Stimulated activated CD4-positive, alpha-beta T cell treated with anti-CD3 and anti-CD28 coated beads, Interleukin-4, amount 100 ng/mL, for 48 hours (primary cell): ENCODE data around the gene MYH11.
"Not testable (repeated sequence)": the region's sequence is repeated elsewhere in the genome, so short reads cannot be mapped to it uniquely, and the experiment has no call there.

Experiments used
- DNase-seq, 2 donors: peaks; one replicate each; pipeline ENCODE4 v3.0.0-alpha.2; 2020; ENCODE audit warnings: low read depth in 2 of 2

MYH11 gene

GRCh38 chr16:15809297-15809696, 47.5 kb downstream of the MYH11 start:
- DNase-seq: not testable (repeated sequence)

DNA sequence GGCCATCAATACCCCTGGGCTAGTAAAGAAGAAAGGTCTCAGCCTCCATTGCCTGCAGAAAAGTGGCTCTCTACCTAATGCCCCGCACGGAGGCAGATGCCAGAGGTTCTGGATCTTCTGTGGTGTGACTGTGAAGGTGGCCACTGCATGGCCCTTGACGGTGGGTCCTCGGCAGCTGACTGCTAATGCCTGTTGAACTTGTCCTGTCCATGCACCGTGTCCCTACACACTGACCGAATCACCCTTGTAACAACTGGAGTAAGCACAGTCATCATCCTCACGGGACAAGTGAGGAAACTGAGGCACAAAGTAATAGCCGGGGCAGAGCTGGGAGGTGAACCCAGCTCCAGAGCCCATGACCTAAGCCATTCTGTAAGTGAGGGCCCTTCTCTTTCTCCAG, 48.8 kb downstream of the MYH11 start:
- DNase-seq: no peak

- DNase-seq: no peak
These were observed 49.2 kb downstream of the MYH11 start for GRCh38 chr16:15807603-15808009.

GRCh38 chr16:15803618-15804017, 53.2 kb downstream of the MYH11 start:
- DNase-seq: no peak

GRCh38 chr16:15799851-15800495, 56.9 kb downstream of the MYH11 start:
- no peak for DNase-seq

DNA sequence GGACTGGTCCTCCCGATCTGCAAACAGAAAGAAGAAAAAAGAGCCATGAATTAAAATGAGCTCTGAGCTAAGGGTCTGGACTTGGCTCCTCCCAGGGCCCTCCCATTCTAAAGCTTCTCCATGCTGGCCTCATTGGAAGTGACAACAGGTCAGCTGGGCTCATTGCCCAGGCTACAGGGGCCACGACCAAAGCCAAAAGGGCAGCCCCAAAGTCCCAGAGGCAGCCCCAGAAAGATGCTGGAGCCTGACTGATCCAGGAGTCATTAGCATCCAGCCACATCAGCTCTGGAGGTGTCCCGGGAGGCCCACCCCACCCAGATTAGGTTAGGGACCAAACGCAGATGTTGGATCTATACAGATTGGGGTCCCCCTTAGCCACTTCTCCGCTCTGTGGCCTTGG, 58.2 kb downstream of the MYH11 start:
- DNase-seq: no peak

DNA sequence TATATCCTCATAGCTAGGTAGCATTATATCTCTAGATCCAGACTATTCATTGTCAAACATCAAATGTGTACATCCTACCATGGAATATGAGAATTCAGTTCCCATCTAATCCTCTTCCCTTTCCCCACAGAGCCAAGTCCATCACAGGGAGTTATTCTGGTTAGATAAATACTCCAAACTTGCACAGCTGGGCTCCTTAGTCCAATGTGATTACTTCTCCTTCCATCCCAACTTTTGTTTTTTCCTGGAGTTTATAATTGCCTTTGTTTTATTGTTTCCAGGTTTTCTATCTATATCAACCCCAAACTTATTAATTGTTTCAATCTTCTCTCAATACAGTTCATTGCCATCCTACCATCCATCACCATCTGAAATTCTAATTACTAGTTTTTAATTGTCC, 59.9 kb downstream of the MYH11 start:
- DNase-seq: no peak

GRCh38 chr16:15795615-15796014, 61.2 kb downstream of the MYH11 start:
- DNase-seq: no peak

DNA sequence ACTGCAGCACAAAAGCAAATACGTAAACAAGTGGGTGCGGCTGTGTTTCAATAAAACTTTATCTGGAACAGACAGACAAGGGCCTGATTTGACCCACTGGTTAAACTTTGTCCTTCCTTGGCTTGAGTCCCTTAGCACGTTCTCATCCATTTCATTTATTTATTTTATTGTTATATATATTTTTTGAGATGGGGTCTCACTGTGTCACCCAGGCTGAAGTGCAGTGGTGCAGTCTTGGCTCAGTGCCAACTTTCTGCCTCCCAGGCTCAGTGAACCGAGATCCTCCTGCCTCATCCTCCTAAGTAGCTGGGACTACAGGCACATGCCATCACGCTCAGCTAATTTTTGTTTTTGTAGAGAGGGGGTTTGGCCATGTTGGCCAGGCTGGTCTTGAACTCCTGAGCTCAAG, 64.3 kb downstream of the MYH11 start:
- no peak for DNase-seq

DNA sequence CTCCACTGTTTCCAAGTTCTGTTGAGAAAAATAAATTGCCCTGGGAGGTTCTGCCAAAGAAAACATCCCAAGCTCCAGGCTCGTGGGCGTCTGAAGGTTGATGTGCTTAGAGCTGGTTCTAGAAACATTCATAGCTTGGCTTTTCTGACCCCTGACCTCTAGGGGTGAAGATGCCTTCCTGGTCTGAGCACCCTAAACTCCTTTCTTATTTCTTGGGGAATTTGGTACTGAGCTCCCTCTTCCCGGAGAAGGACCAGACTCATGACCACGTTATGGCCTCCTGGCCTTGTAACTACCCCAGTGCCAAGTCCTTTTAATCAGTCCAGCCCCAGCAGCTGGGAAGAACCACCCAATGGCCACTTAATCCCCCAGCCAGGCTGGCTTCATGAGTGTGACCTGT, 66.4 kb downstream of the MYH11 start:
- no peak for DNase-seq

- DNase-seq: not testable (repeated sequence)
These were observed 67.0 kb downstream of the MYH11 start for GRCh38 chr16:15789816-15790215.

- no peak for DNase-seq
These were observed 68.0 kb downstream of the MYH11 start for GRCh38 chr16:15788846-15789239.

DNA sequence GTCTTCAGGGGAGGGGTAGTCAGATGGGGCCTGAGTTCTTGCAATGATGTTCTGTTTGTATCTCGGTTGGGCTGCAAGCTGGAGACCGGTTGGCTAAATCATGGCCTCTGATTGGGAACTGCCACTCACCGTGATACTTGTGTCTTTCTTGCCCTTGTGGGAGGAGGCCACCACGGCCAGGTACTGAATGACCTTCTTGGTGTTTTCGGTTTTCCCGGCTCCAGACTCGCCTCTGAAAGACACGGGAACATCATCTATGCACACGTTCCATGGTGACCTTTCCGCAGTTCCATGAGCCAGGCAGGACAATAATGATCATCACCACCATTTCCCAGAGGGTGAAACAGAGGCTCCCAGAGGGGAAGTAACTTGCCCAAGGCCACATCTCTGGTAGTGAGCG, 70.3 kb downstream of the MYH11 start:
- DNase-seq: no peak

GRCh38 chr16:15785386-15786059, 71.3 kb downstream of the MYH11 start:
- DNase-seq: no peak

DNA sequence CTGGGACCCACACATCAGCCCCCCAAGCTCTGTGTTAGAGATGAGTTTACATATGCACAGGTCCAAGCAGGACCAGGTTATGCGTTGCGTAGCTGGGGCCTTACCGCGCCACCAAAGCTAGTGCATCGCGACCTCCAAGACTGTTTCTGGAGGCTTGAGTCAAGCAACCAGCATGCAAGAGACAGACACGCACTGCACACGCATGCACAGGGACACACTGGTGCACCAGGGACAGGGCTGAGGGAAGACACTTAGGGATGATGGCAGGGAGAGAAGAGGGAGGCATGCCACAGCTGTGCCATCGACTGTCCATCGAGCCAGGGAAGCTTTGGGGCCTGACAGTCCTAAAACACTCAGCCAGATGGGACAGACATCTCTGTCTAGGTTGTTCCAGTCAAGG, 72.8 kb downstream of the MYH11 start:
- no peak for DNase-seq

DNA sequence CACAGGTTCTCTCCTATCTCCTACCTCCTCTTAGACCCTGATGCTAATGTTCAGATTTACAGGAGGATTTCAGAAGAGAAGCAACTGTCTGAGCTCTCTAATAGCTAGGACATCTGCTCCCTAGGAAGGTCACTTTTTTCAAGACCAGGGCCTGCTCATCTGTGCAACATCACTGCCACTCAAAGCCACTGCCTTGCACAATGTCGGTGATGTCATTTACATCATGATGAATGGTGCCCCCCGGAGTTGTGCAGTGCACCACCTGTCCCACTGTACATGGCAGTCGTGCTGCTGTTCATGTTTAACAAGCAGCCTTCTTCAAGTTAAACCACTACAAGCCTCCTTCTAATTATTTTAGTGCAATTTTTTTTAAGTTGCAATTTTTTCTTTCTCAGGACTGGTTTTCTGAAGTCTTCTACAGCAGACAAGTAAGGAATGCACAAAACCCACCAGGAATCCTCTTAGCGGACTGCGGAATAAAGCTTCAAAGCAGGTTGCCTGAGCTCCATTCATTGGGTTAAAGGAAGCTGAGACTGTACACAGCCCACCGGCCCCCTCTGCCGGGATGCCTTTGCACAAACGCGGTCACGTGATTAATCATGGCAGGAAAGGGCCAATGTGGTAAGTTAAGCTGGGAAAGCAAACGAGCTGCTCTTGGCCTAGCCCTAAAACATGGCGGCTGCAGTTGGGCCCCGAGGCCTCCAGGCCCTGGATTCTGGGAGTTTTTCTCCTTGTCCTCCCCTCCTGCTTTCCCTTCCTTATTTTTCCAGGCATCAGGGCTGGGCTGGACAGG, 74.1 kb downstream of the MYH11 start:
- DNase-seq: no peak

GRCh38 chr16:15781650-15782049, 75.2 kb downstream of the MYH11 start:
- no peak for DNase-seq

- DNase-seq: no peak
These were observed 76.0 kb downstream of the MYH11 start for GRCh38 chr16:15780805-15781204.

DNA sequence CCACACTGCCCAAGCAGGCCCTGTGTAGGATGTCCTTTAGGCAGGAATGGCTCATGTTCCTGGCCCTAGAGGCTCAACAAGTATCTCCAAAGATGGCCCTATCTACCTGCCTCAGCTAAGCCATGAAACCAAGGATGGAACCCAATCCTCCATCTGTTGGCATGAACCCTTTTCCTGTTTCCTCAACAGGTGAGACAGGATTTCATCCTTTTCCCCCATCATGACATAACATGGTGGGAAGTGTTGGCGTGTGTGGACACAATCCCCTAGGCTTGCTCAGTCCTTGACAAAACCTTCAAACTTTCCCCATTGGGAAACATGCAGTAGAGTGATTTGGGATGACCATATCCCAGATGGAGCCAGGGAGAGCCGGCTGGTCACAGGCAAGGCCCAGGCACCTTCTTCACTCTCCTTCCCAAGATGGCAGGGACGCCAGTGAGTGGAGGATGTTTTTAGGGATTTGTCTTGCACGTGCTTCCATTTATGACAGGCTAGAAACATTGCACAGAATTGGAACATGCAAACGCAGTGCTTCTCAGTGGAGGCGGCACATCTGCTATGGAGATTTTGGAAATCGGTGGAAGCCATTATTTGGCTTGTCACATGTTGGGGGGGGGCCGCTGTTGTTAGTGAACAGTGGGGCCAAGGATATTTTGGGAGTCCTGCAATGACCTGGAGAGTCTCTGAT, 77.0 kb downstream of the MYH11 start:
- DNase-seq: no peak

DNA sequence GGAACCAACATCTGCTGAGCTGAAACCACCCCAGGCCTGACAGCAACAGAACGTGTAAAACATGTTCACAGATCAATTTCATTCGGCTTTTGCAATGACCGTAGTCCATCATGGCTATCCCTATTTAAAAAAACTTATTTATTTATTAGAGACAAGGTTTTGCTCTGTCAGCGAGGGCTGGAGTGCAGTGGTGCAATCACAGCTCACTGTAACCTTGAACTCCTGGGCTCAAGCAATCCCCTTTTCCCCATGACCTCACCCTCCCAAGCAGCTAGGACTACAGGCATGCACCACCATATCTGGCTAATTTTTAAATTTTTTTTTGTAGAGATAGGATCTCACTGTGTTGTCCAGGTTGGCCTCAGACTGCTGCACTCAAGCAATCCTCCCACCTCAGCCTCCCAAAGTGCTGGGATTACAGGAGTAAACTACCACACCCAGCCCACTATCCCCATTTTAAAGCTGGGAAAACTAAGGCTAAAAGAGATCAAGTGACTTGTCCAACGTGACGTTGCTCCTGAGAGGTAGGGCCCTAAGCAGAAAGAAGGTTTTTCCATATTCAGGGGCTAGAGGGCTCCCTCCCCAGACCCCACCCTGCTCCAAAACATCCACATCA, 77.7 kb downstream of the MYH11 start:
- no peak for DNase-seq

DNA sequence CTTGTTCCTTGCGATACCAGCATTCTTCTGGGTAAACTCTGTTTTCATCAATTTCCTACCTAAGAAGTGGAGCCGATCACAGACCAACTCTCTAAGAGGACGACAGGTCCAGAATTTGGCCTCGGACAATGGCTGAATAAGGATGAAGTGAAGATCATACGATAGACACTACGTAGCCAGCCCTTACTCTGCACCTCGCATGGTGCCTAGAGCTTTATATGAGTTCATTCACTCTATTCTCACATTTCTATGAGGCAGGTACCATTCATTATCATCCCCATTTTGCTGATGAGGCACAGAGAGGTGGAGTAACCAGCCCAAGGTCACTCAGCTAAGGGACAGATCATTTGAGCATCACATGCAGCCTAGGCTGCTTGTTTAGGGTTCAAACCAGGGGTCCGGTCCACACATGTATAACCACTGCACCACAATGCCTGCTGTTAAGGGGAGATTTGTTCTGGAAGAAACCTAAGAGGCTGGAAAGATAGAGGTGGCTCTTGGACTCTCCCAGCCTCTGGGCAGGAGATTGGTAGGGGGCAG, 78.6 kb downstream of the MYH11 start:
- no peak for DNase-seq
